Stomach (tissue), 9 donors: ENCODE results near the gene MSI2. TPM values are rescaled to one million over a fixed set of nuclear protein-coding genes. Genes with fewer than 3 reads are reported as not detected.

ENCODE experiments used
- DNase-seq, 2 donors: peaks; one replicate each; pipeline versions ENCODE4 v3.0.0 to v3.0.0-alpha.2; 2013 to 2019
- H3K27ac ChIP-seq, 5 donors: fragments of 200-600 bp in 4 of 5; sonication (generic) in 4 of 5; one replicate each; pipeline ENCODE4 v1.5.1; 2013 to 2019; ENCODE audit warnings: mild to moderate bottlenecking in 1 of 5, moderate library complexity in 1 of 5
- H3K27me3 ChIP-seq, 3 donors: fragments of 200-600 bp; sonication (generic); one replicate each; pipeline ENCODE4 v1.5.1; 2017 to 2019; ENCODE audit warnings: mixed run types in 1 of 3
- H3K36me3 ChIP-seq, 4 donors: fragments of 200-600 bp; sonication (generic); 1 replicate in 3 of 4; 2 replicates in 1 of 4; pipeline ENCODE4 v1.5.1; 2016 to 2019
- H3K4me1 ChIP-seq, 4 donors: fragments of 200-600 bp; sonication (generic); one replicate each; pipeline ENCODE4 v1.5.1; 2016 to 2019
- H3K4me3 ChIP-seq, 4 donors: fragments of 200-600 bp; sonication (generic) in 3 of 4; one replicate each; pipeline ENCODE4 v1.5.1; 2016 to 2019; ENCODE audit warnings: mild to moderate bottlenecking in 1 of 4
- H3K9me3 ChIP-seq, 4 donors: fragments of 200-600 bp; sonication (generic); one replicate each; pipeline ENCODE4 v1.5.1; 2016 to 2019
- CTCF ChIP-seq, 7 experiments: fragments of 450-650 bp in 4 of 7; fragments of 200-600 bp in 3 of 7; sonication (generic) in 3 of 7; IDR thresholded peaks; one replicate each; pipeline ENCODE4 v1.5.1; 2016 to 2019; ENCODE audit warnings: antibody characterized with exemption in 7 of 7, control low read depth in 2 of 7, mild to moderate bottlenecking in 1 of 7
- EP300 ChIP-seq: sonication (generic); formaldehyde crosslinking; IDR thresholded peaks from one replicate; pipeline ENCODE4 v1.6.1; 2017; ENCODE audit warnings: antibody characterized with exemption
- POLR2A ChIP-seq, 4 donors: fragments of 450-650 bp; IDR thresholded peaks; one replicate each; pipeline ENCODE4 v1.6.1; 2016; ENCODE audit warnings: antibody characterized with exemption in 4 of 4, control low read depth in 2 of 4, mild to moderate bottlenecking in 1 of 4, moderate library complexity in 1 of 4
- POLR2AphosphoS5 ChIP-seq, 3 donors: sonication (generic); formaldehyde crosslinking; IDR thresholded peaks; one replicate each; pipeline ENCODE4 v1.6.1; 2016; ENCODE audit warnings: antibody characterized with exemption in 3 of 3
- WGBS, 5 donors: extraction: QIAGEN DNeasy Blood & Tissue Kit in 3 of 5; methylation state at CpG; one replicate each; pipeline versions ENCODE4 v1.1.5 to v1.1.7; 2013 to 2018; 5-methylcytosine and 5-hydroxymethylcytosine counted together
- intact Hi-C: fragments of 100-400 bp; cut with DNase I; formaldehyde crosslinking; loops from one replicate; pipeline ENCODE4 v1.15.1; 2023; ENCODE audit warnings: low total_unique reads
- polyA plus RNA-seq, 3 donors: library from polyadenylated mRNA; stranded (reverse); fragments of 200-250 nt; gene quantifications; one replicate each; pipeline ENCODE4 v1.2.3, GENCODE V29; 2013
- total RNA-seq, 5 donors: library from RNA; depleted of rRNA; stranded (reverse); fragments of >200 nt; gene quantifications; one replicate each; pipeline versions ENCODE4 v1.1.0 to v1.2.3, GENCODE V29; 2014 to 2016
- donor health status: healthy with polysubstance abuse.
- donor health status: Bipolar disorder and iron deficiency.
- donor health status: healthy.

The MSI2 gene
- total and polyA plus RNA-seq, 8 donors, result 8.3 to 72.4 (median 22.9) TPM

DNA sequence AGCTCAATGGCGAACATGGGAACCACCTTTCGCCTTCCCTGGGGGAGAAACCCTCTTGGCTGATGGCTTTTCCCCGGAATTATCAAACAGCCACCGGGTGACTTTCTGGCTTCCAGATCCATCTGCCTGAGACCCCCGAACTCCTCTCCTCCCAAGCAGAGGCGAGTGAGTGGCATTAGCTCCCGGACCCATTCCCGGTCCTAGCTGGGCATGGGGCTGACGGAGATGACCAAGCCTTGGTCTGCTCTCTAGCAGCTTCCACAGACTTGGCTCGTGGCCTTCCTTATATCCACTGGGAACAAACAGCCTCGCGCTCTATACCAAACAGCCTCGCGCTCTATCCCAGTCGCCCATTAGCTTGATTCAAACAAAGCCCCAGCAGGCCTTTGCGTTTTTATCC lies 426.4 kb downstream of the MSI2 start:
- no peaks in the 10 kb centered on the region for H3K9me3 ChIP-seq
- H3K27ac ChIP-seq, result no peak overlapping the region
- no peaks in the 10 kb centered on the region for H3K27me3 ChIP-seq
- 95 to 99% (median 96%) methylated on average over 16 of the region's 16 CpGs for WGBS, 5 donors
- H3K4me3 ChIP-seq, result no peak overlapping the region
- H3K4me1 ChIP-seq, result no peaks in the 10 kb centered on the region
- peaks cover 0 to 14% (median 7%) of the 10 kb centered on the region in 4 donors for H3K36me3 ChIP-seq
- TF ChIP-seq EP300 (no peak), CTCF (IDR thresholded peaks at IDR 0.05) (no peak), POLR2A (IDR thresholded peaks at IDR 0.05) (no peak), POLR2AphosphoS5 (IDR thresholded peaks at IDR 0.05) (no peak)
- DNase-seq, result no peak
- intact Hi-C loops, result no loop called here

DNA sequence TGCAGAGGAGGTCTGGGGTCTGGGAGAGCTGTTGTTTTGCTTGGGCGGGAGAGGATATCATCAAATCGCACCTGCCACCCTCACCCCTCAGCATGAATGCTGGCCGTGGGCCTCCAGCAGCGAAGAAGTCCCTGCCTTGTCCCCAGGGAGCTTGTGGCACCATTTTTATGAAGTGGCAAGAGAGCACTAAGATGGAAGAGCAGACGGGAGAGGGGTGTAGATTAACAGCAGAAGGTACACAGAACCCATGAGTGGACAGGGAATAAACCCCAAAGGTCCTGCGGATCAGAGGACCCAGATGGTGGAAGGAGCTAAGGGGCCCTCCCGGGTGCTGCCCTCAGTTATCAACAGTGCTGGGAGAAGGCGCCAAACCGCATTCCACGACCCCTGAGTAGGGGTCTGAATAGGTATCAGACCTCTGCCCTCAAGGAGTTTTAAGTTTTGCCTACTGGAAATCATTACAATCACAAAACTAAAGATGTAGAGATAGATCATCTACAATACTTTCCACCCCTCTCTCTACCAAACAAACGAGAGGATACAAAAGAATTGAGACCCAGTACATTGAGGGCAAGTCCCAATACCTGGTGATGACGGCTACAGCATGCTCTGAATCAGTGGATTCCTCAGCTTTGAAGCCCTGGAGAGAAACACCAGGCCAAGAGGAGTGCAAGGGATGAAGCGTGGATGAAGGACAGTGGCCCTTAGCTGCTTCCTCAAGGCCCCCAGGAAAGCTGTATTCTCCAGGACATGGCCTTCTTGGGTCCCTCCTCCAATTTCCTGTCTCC lies 428.6 kb downstream of the MSI2 start:
- intact Hi-C loops, result no loop called here
- Histone ChIP-seq H3K4me1 (no peaks in the 10 kb centered on the region), H3K27ac (no peak overlapping the region), H3K9me3 (no peaks in the 10 kb centered on the region), H3K36me3 (peaks cover 0 to 14% (median 5%) of the 10 kb centered on the region in 4 donors), H3K4me3 (no peak overlapping the region), H3K27me3 (no peaks in the 10 kb centered on the region)
- TF ChIP-seq POLR2AphosphoS5 (IDR thresholded peaks at IDR 0.05), result no peak
- TF ChIP-seq POLR2A (IDR thresholded peaks at IDR 0.05), result no peak
- TF ChIP-seq CTCF (IDR thresholded peaks at IDR 0.05), result no peak
- TF ChIP-seq EP300, result no peak
- no peak for DNase-seq
- WGBS, 5 donors, result 86 to 94% (median 90%) methylated on average over 13 of the region's 13 CpGs

DNA sequence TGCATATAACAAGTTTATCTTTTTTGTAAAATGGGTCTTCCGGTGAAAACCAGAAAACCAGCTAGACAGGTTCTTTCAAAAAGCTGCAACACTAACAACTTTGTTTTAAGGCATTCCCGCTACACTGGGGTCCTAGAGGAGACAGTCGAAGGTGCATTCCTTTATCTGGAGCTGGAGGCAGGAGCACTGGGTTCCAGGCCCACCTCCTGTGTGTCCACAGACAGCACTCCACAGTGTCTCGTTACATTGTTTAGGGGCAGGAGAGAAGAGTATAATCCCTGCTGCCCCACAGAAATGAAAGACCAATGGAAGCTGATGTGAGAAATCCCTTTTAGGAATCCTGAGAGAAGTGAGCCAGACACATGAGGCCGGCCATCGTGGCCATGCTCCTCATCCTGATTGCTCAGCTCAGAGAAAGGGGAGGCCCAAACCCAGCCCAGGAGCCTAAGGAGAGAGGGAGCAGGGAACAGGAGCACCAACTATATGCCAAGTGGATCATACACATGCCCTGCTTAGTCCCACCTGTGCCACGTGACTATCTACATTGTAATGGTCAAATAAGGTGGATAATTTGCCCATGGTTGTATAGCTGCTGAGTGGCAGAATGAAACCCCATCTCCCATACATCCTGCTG lies 429.3 kb downstream of the MSI2 start:
- TF ChIP-seq POLR2AphosphoS5 (IDR thresholded peaks at IDR 0.05) (no peak), POLR2A (IDR thresholded peaks at IDR 0.05) (no peak)
- Histone ChIP-seq H3K27ac (no peak overlapping the region), H3K4me1 (no peaks in the 10 kb centered on the region), H3K4me3 (no peak overlapping the region), H3K9me3 (no peaks in the 10 kb centered on the region), H3K27me3 (no peaks in the 10 kb centered on the region), H3K36me3 (peaks cover 0 to 14% (median 5%) of the 10 kb centered on the region in 4 donors)
- peak in 1 of 2 donors; percentile 42 for DNase-seq
- WGBS, 5 donors, result 57 to 79% (median 74%) methylated on average over 7 of the region's 7 CpGs
- intact Hi-C loops, result no loop called here

DNA sequence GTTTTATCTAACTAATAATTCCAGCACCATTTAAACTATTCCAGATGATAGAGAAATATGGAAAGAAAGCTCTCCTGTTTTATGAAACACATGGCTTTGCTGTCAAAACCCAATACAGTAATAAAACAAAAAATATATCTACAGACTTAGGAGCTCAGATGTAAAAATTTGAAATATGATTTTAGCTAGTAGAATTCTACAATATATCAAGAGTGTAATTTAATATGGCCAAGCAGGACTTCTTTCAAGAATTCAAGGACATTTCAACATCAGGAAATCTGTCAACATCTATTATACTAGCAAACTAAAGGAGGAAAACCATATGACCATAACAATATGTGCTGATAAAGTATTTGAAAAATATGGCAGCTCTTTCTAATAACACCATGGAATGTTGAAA lies 431.3 kb downstream of the MSI2 start:
- intact Hi-C loops, result no loop called here
- Histone ChIP-seq H3K4me1 (no peaks in the 10 kb centered on the region), H3K27ac (no peak overlapping the region), H3K36me3 (peaks cover 0 to 12% (median 4%) of the 10 kb centered on the region in 4 donors), H3K27me3 (no peaks in the 10 kb centered on the region), H3K4me3 (no peak overlapping the region), H3K9me3 (peaks cover 0 to 4% (median 0%) of the 10 kb centered on the region in 4 donors)
- DNase-seq, result no peak
- TF ChIP-seq CTCF (IDR thresholded peaks at IDR 0.05) (no peak), POLR2AphosphoS5 (IDR thresholded peaks at IDR 0.05) (no peak)

DNA sequence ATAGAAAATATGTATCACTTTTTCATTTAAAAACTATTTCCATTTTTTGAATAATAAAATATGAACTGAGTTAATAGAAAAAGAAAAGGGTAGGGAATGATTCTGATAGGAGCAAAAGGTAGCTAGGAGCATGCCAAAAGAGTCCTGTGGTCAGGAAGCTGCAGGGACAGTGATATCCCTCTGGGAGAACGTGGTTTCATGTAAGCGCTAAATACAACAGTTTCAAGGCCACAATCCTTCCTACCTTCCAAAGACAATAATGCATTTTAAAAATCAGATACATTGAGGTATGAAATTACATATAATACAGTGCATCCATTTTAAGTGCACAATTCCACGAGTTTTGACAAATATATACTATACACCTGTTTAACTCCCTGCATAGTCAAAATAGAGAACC lies 432.9 kb downstream of the MSI2 start:
- H3K4me3 ChIP-seq, result no peak overlapping the region
- no peak for TF ChIP-seq POLR2A (IDR thresholded peaks at IDR 0.05)
- TF ChIP-seq EP300, result no peak
- TF ChIP-seq CTCF (IDR thresholded peaks at IDR 0.05), result no peak
- TF ChIP-seq POLR2AphosphoS5 (IDR thresholded peaks at IDR 0.05), result no peak
- peaks cover 0 to 4% (median 0%) of the 10 kb centered on the region in 4 donors for H3K36me3 ChIP-seq
- no peak for DNase-seq
- no peaks in the 10 kb centered on the region for H3K4me1 ChIP-seq
- no peaks in the 10 kb centered on the region for H3K27me3 ChIP-seq
- WGBS, 5 donors, result 62 to 75% (median 69%) methylated on average over 3 of the region's 3 CpGs
- peaks cover 0 to 4% (median 0%) of the 10 kb centered on the region in 4 donors for H3K9me3 ChIP-seq
- intact Hi-C loops, result no loop called here
- H3K27ac ChIP-seq, result no peak overlapping the region
